GM23338 (cell line): ENCODE results near the gene AFF3. TPM values are rescaled to one million over a fixed set of nuclear protein-coding genes. Genes with fewer than 3 reads are reported as not detected.

Experiments
- ATAC-seq: fragments of 200-7000 bp; cut with Tn5 transposase; 3 replicates; pipeline ENCODE4 v1.9.1; 2020
- DNase-seq: peaks from one replicate; pipeline ENCODE4 v3.0.0-alpha.2; 2015; ENCODE audit warnings: low spot score
- H2AFZ ChIP-seq: fragments of 200-600 bp; sonication (generic); 2 replicates; pipeline ENCODE4 v1.8.0; 2016; ENCODE audit warnings: antibody characterized with exemption, mild to moderate bottlenecking, moderate library complexity
- H3F3A ChIP-seq: fragments of 200-600 bp; sonication (generic); replicated peaks from 2 replicates; pipeline ENCODE4 v1.8.0; 2017; ENCODE audit warnings: antibody characterized with exemption, mixed run types, low read depth
- H3K27ac ChIP-seq: fragments of 200-600 bp; sonication (generic); 2 replicates; pipeline ENCODE4 v1.6.1; 2016; ENCODE audit warnings: low read depth
- H3K27me3 ChIP-seq: fragments of 200-600 bp; sonication (generic); 2 replicates; pipeline ENCODE4 v1.8.0; 2016; ENCODE audit warnings: mild to moderate bottlenecking, mixed run types, moderate library complexity; ENCODE audit not compliant: insufficient read depth
- H3K36me3 ChIP-seq: fragments of 200-600 bp; sonication (generic); 2 replicates; pipeline ENCODE4 v1.8.0; 2016; ENCODE audit warnings: mild to moderate bottlenecking; ENCODE audit not compliant: insufficient read depth
- H3K4me1 ChIP-seq: fragments of 200-600 bp; sonication (generic); 2 replicates; pipeline ENCODE4 v1.8.0; 2016; ENCODE audit warnings: mild to moderate bottlenecking, moderate library complexity; ENCODE audit not compliant: insufficient read depth
- H3K4me2 ChIP-seq: fragments of 200-600 bp; sonication (generic); 2 replicates; pipeline ENCODE4 v1.7.1; 2017; ENCODE audit warnings: mixed run types
- H3K4me3 ChIP-seq: fragments of 200-600 bp; sonication (generic); 2 replicates; pipeline ENCODE4 v1.6.1; 2016; ENCODE audit warnings: mixed run types
- H3K79me2 ChIP-seq: fragments of 200-600 bp; sonication (generic); replicated peaks from 2 replicates; pipeline ENCODE4 v1.8.0; 2017; ENCODE audit warnings: mild to moderate bottlenecking; ENCODE audit not compliant: insufficient read depth
- H3K9me2 ChIP-seq: fragments of 200-600 bp; sonication (generic); 2 replicates; pipeline ENCODE4 v1.8.0; 2017; ENCODE audit not compliant: insufficient read depth
- H4K20me1 ChIP-seq: fragments of 200-600 bp; sonication (generic); replicated peaks from 2 replicates; pipeline ENCODE4 v1.8.0; 2017; ENCODE audit warnings: mild to moderate bottlenecking; ENCODE audit not compliant: insufficient read depth
- H3K27ac Mint-ChIP-seq: 2 replicates; pipeline ENCODE4 v1.8.0; 2020; ENCODE audit warnings: inconsistent platforms, mild to moderate bottlenecking, moderate library complexity, mixed read lengths
- H3K27me3 Mint-ChIP-seq: 3 replicates; pipeline ENCODE4 v1.8.0; 2022; ENCODE audit warnings: low read depth, mild to moderate bottlenecking, moderate library complexity, mixed read lengths, inconsistent platforms; ENCODE audit not compliant: insufficient read depth, poor library complexity
- H3K36me3 Mint-ChIP-seq: 3 replicates; pipeline ENCODE4 v1.8.0; 2021; ENCODE audit warnings: low read depth, mild to moderate bottlenecking, inconsistent platforms, moderate library complexity, mixed read lengths
- H3K4me1 Mint-ChIP-seq: 3 replicates; pipeline ENCODE4 v1.8.0; 2020; ENCODE audit warnings: mild to moderate bottlenecking, inconsistent platforms, mixed read lengths
- H3K4me3 Mint-ChIP-seq: 3 replicates; pipeline ENCODE4 v1.8.0; 2021; ENCODE audit warnings: moderate library complexity, mild to moderate bottlenecking, inconsistent platforms, mixed read lengths
- H3K9me3 Mint-ChIP-seq: 3 replicates; pipeline ENCODE4 v1.8.0; 2020; ENCODE audit warnings: moderate library complexity, mild to moderate bottlenecking, inconsistent platforms, mixed read lengths
- CREB1 ChIP-seq: fragments of 250-450 bp; sonication (Bioruptor Pico); IDR thresholded peaks from 2 replicates; pipeline ENCODE4 v1.5.0; 2020; ENCODE audit warnings: low read depth, mild to moderate bottlenecking, moderate library complexity
- ETS1 ChIP-seq: IDR thresholded peaks from 2 replicates; pipeline ENCODE4 v1.6.1; 2016; ENCODE audit warnings: antibody characterized with exemption
- EZH2 ChIP-seq: fragments of 200-600 bp; sonication (generic); IDR thresholded peaks from one replicate; pipeline ENCODE4 v1.8.0; 2017; ENCODE audit warnings: antibody characterized with exemption, mild to moderate bottlenecking, low read depth; ENCODE audit not compliant: unreplicated experiment
- EZH2phosphoT487 ChIP-seq: fragments of 200-600 bp; sonication (generic); IDR thresholded peaks from one replicate; pipeline ENCODE4 v1.8.1; 2018; ENCODE audit warnings: antibody characterized with exemption; ENCODE audit not compliant: unreplicated experiment
- JUNB ChIP-seq: IDR thresholded peaks from one replicate; pipeline ENCODE4 v1.6.1; 2016; ENCODE audit warnings: antibody characterized with exemption; ENCODE audit not compliant: unreplicated experiment
- NANOG ChIP-seq: IDR thresholded peaks from 2 replicates; pipeline ENCODE4 v1.6.1; 2016; ENCODE audit warnings: antibody characterized with exemption, borderline replicate concordance
- POLR2AphosphoS5 ChIP-seq: IDR thresholded peaks from 2 replicates; pipeline ENCODE4 v1.6.1; 2016; ENCODE audit warnings: antibody characterized with exemption, low read depth
- STAT1 ChIP-seq: IDR thresholded peaks from one replicate; pipeline ENCODE4 v1.6.1; 2016; ENCODE audit warnings: antibody characterized with exemption; ENCODE audit not compliant: unreplicated experiment
- ZNF114 ChIP-seq: fragments of 250-450 bp; sonication (Bioruptor Pico); IDR thresholded peaks from 2 replicates; pipeline ENCODE4 v1.5.0; 2020; ENCODE audit warnings: mild to moderate bottlenecking, moderate library complexity
- polyA plus RNA-seq: library from polyadenylated mRNA; unstranded; fragments of >200 nt; fragmentation: Nextera tagmentation; extraction: Ambion mirVana; gene quantifications from 2 replicates; pipeline ENCODE4 v1.2.1, GENCODE V29; 2016
- total RNA-seq: library from RNA; depleted of rRNA; stranded (reverse); fragments of >200 nt; shearing (Covaris generic); gene quantifications from 2 replicates; pipeline ENCODE4 v1.2.3, GENCODE V29; 2014
- TF ChIP-seq, protein P1 (sequence below): IDR thresholded peaks from one replicate; pipeline ENCODE4 v1.6.1; 2018; ENCODE audit warnings: antibody characterized with exemption; ENCODE audit not compliant: unreplicated experiment

The AFF3 gene
- total and polyA plus RNA-seq, 2 experiments from 2014 or later = 0.73 to 1.4 TPM

- TF ChIP-seq ETS1 (no peak), ZNF114 (no peak), CREB1 (CRISPR knock-in tag) (no peak)
- TF ChIP-seq, protein P1, sequence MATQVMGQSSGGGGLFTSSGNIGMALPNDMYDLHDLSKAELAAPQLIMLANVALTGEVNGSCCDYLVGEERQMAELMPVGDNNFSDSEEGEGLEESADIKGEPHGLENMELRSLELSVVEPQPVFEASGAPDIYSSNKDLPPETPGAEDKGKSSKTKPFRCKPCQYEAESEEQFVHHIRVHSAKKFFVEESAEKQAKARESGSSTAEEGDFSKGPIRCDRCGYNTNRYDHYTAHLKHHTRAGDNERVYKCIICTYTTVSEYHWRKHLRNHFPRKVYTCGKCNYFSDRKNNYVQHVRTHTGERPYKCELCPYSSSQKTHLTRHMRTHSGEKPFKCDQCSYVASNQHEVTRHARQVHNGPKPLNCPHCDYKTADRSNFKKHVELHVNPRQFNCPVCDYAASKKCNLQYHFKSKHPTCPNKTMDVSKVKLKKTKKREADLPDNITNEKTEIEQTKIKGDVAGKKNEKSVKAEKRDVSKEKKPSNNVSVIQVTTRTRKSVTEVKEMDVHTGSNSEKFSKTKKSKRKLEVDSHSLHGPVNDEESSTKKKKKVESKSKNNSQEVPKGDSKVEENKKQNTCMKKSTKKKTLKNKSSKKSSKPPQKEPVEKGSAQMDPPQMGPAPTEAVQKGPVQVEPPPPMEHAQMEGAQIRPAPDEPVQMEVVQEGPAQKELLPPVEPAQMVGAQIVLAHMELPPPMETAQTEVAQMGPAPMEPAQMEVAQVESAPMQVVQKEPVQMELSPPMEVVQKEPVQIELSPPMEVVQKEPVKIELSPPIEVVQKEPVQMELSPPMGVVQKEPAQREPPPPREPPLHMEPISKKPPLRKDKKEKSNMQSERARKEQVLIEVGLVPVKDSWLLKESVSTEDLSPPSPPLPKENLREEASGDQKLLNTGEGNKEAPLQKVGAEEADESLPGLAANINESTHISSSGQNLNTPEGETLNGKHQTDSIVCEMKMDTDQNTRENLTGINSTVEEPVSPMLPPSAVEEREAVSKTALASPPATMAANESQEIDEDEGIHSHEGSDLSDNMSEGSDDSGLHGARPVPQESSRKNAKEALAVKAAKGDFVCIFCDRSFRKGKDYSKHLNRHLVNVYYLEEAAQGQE = no peak
These were observed 261.5 kb downstream of the AFF3 start (continued) for GRCh38 chr2:99880964-99881294.

DNA sequence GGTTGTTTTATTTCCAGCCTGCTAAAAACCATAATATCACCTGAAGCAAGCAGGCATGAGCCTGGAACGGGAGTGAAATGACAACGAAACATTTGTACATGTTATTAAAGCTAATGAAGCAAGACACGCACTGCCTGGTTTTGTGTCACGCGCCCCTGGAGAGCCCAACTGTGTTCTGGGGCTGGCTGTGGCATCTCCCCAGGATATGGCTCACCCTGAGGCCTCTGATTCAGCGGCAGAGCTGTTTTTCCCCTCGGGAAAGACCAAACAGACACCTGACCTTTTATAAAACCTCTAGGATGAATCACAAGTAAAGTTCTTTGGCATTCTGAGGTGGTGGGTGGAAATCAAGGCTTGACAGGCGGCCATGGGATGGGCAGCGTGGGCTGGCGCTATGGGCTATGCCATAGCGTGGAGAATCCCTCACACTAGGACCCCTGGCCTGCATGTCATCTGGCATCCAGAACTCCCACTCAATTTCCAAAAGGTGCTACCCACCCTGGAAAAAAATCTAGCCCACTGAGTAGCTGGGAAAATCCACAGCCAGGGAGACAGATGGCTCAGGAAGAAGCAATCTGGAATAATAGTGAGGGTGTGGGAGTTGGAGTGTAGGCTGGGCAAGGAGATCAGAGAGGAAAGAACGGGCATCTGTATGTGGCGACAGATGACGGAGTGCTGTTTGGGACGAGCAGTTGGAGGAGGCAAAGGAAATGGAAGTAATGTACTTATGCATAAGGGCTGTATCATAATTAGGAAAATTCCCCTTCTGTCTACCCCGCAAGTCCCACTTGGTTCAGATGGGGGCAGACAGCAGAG is 262.0 kb downstream of the AFF3 start:
- no peak overlapping the region for H3K4me2 ChIP-seq
- no peak for ATAC-seq
- no peak overlapping the region for H3K4me3 ChIP-seq
- TF ChIP-seq ETS1 = no peak
- no peak for TF ChIP-seq STAT1
- TF ChIP-seq EZH2 = no peak
- no peak for TF ChIP-seq ZNF114
- no peaks in the 10 kb centered on the region for H4K20me1 ChIP-seq
- no peak overlapping the region for H2AFZ ChIP-seq
- Mint-ChIP-seq H3K27ac (no peak overlapping the region), H3K36me3 (no peaks in the 10 kb centered on the region), H3K4me1 (peaks cover 17% of the 10 kb centered on the region), H3K9me3 (no peaks in the 10 kb centered on the region), H3K4me3 (no peak overlapping the region), H3K27me3 (no peaks in the 10 kb centered on the region)
- peaks cover 9% of the 10 kb centered on the region; the same call in 1 of the 2 replicates for H3K4me1 ChIP-seq
- DNase-seq = no peak
- no peaks in the 10 kb centered on the region for H3F3A ChIP-seq
- peaks cover 5% of the 10 kb centered on the region; the same call in 1 of the 2 replicates for H3K9me2 ChIP-seq
- no peaks in the 10 kb centered on the region for H3K36me3 ChIP-seq
- H3K27ac ChIP-seq = no peak overlapping the region
- H3K27me3 ChIP-seq = no peaks in the 10 kb centered on the region
- no peaks in the 10 kb centered on the region for H3K79me2 ChIP-seq

GRCh38 chr2:99879481-99879880 is 262.9 kb downstream of the AFF3 start:
- no peak overlapping the region for H2AFZ ChIP-seq
- H3K36me3 ChIP-seq = no peaks in the 10 kb centered on the region
- peaks cover 5% of the 10 kb centered on the region; the same call in 1 of the 2 replicates for H3K9me2 ChIP-seq
- H3K27ac ChIP-seq = no peak overlapping the region
- no peaks in the 10 kb centered on the region for H3F3A ChIP-seq
- peaks cover 12% of the 10 kb centered on the region; the same call in 2 of the 3 replicates for H3K4me1 Mint-ChIP-seq
- no peaks in the 10 kb centered on the region for H3K9me3 Mint-ChIP-seq
- H3K27ac Mint-ChIP-seq = no peak overlapping the region
- H3K4me3 ChIP-seq = no peak overlapping the region
- no peak overlapping the region for H3K4me3 Mint-ChIP-seq
- H3K36me3 Mint-ChIP-seq = no peaks in the 10 kb centered on the region
- DNase-seq (no peak), ATAC-seq (no peak)
- no peaks in the 10 kb centered on the region for H3K79me2 ChIP-seq
- H3K27me3 ChIP-seq = no peaks in the 10 kb centered on the region
- H4K20me1 ChIP-seq = no peaks in the 10 kb centered on the region
- H3K4me1 ChIP-seq = peaks cover 9% of the 10 kb centered on the region; the same call in 1 of the 2 replicates
- no peaks in the 10 kb centered on the region for H3K27me3 Mint-ChIP-seq
- H3K4me2 ChIP-seq = no peak overlapping the region
- no peak for TF ChIP-seq JUNB
- TF ChIP-seq POLR2AphosphoS5 = no peak
- TF ChIP-seq, protein P1 = no peak
- TF ChIP-seq NANOG = no peak
- no peak for TF ChIP-seq EZH2phosphoT487
- TF ChIP-seq CREB1 (CRISPR knock-in tag) = no peak
- no peak for TF ChIP-seq STAT1
